BJ (cell line): Measurements from ENCODE around the gene PRR16. TPM values are rescaled to one million over a fixed set of nuclear protein-coding genes. Genes with fewer than 3 reads are reported as not detected.
A peak's percentile ranks its signal among the peaks of the same experiment; 100 is the strongest.

Experiments used
- CTCF ChIA-PET: fragments of 350-600 bp; formaldehyde crosslinking; extraction: SDS; loops from one replicate; lab custom pipeline; 2021; ENCODE audit warnings: antibody characterized with exemption, inconsistent platforms; lab: Yijun Ruan, JAX
- POLR2A ChIA-PET: fragments of 300-600 bp; sonication (Branson Sonifier 250); formaldehyde crosslinking; extraction: SDS; loops from one replicate; lab custom pipeline; 2021; ENCODE audit warnings: antibody characterized with exemption; lab: Charles Lee
- DNase-seq: peaks from one replicate; pipeline ENCODE4 v3.0.0-alpha.2; 2011; ENCODE audit warnings: low read depth
- H3K27me3 ChIP-seq: 2 replicates; pipeline ENCODE4 v1.6.0; 2011; ENCODE audit warnings: low read length; ENCODE audit not compliant: control insufficient read depth, insufficient read depth
- H3K36me3 ChIP-seq: 2 replicates; pipeline ENCODE4 v1.5.1; 2011; ENCODE audit warnings: low read length; ENCODE audit not compliant: control insufficient read depth, insufficient read depth
- H3K4me3 ChIP-seq: 2 replicates; pipeline ENCODE4 v1.5.1; 2011; ENCODE audit warnings: low read depth, mild to moderate bottlenecking, control low read depth, low read length
- polyA plus RNA-seq: library from polyadenylated mRNA; depleted of rRNA; stranded (reverse); fragments of >200 nt; gene quantifications from 2 replicates; pipeline ENCODE4 v1.2.3, GENCODE V29; 2011
- TF ChIP-seq, protein P1 (sequence below): IDR thresholded peaks from 2 replicates; pipeline ENCODE4 v1.5.1; 2011; ENCODE audit warnings: low read depth, mild to moderate bottlenecking, control low read depth, inconsistent platforms, low read length, moderate library complexity; ENCODE audit not compliant: insufficient read depth

The PRR16 gene
- polyA plus RNA-seq, 1 experiment, result 48.7 TPM

DNA sequence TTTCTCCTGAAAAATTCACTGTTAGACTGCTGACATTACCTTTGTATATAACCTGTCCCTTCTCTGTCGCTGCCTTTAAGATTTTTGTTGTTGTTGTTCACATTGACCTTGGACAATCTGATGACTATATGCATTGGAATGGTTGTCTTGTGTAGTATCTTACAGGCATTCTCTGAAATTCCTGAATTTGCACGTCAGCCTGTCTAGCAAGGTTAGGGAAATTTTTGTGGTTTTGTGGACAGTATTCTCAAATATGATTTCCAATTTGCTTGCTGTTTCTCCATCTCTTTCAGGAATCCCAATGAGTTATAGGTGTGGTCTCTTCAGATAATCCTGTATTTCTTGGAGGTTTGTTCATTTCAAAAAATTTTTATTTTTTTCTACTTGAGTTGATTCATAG, 140.8 kb downstream of the PRR16 start:
- DNase-seq, result peak; percentile 87
- H3K4me3 ChIP-seq, result no peak overlapping the region
- H3K27me3 ChIP-seq, result no peaks in the 10 kb centered on the region
- CTCF ChIA-PET, result interaction anchor here (0.7 kb wide), 1 partner anchor 67 kb away, joined by 3 read pairs; no protein-coding TSS in a partner anchor
- TF ChIP-seq, protein P1, sequence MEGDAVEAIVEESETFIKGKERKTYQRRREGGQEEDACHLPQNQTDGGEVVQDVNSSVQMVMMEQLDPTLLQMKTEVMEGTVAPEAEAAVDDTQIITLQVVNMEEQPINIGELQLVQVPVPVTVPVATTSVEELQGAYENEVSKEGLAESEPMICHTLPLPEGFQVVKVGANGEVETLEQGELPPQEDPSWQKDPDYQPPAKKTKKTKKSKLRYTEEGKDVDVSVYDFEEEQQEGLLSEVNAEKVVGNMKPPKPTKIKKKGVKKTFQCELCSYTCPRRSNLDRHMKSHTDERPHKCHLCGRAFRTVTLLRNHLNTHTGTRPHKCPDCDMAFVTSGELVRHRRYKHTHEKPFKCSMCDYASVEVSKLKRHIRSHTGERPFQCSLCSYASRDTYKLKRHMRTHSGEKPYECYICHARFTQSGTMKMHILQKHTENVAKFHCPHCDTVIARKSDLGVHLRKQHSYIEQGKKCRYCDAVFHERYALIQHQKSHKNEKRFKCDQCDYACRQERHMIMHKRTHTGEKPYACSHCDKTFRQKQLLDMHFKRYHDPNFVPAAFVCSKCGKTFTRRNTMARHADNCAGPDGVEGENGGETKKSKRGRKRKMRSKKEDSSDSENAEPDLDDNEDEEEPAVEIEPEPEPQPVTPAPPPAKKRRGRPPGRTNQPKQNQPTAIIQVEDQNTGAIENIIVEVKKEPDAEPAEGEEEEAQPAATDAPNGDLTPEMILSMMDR, result no peak
- H3K36me3 ChIP-seq, result no peaks in the 10 kb centered on the region
- POLR2A ChIA-PET, result interaction anchor here (0.6 to 0.7 kb wide), 2 partner anchors 34 to 309 kb away, joined by 3 to 4 read pairs; no protein-coding TSS in a partner anchor

DNA sequence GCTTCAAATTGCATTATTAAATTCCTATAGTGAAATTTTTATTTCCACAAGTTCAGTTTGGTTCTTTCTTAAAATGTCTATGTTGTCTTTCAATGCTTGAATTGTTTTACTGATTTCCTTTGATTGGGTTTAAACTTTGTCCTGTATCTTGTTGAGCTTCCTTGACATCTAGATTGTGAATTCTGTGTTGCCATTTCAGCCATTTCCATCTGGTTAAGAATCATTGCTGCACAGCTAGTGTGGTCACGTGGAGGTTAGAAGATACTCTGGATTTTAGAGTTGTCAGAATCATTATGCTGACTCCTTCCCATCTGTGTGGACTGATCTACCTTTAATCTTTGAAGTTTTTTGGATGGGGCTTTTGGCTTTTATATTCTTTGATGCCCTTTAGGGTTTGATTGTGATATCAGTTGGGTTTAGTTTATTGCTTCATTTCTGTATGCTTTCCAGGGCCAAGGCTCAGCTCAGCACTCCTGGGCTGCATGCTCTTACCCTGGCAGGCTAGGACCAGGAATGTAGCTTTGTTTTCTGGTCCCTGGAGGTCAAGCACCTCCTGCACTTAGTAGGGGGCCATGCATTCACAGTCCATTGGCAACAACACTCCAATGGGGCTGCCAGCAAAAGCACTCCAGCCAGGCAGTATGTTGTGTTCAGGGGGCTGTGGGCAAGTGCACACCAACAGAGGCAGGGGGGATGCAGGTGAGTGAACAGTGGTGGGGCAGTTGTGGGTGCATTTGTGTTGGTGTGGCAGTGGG, 141.4 kb downstream of the PRR16 start:
- ChIA-PET POLR2A (interaction anchor here (0.6 kb wide), 1 partner anchor 309 kb away, joined by 4 read pairs; no protein-coding TSS in a partner anchor), CTCF (no interaction called here)
- no peak for DNase-seq
- TF ChIP-seq, protein P1, result no peak
- Histone ChIP-seq H3K27me3 (no peaks in the 10 kb centered on the region), H3K36me3 (no peaks in the 10 kb centered on the region), H3K4me3 (no peak overlapping the region)

DNA sequence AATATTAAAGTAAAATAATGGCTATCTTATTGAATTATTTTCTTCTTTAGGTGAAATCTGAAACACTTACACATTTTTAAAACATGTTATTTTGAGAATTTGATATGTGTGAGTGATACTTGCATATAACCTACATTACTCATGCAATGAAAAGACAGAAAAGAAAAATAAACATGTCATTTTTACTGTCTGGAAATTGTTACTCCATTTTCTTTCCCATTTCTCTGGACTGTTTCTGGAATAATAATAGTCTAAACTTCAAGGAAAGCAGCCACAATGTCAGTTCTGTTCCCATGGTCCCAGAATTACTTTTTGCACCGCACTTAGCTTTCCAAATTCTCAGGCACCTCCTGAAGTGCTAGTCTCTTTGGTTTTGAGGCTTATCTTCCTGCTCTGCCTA, 145.5 kb downstream of the PRR16 start:
- CTCF ChIA-PET, result no interaction called here
- Histone ChIP-seq H3K27me3 (no peaks in the 10 kb centered on the region), H3K36me3 (no peaks in the 10 kb centered on the region), H3K4me3 (no peak overlapping the region)
- POLR2A ChIA-PET, result no interaction called here
- TF ChIP-seq, protein P1, result no peak
- no peak for DNase-seq

DNA sequence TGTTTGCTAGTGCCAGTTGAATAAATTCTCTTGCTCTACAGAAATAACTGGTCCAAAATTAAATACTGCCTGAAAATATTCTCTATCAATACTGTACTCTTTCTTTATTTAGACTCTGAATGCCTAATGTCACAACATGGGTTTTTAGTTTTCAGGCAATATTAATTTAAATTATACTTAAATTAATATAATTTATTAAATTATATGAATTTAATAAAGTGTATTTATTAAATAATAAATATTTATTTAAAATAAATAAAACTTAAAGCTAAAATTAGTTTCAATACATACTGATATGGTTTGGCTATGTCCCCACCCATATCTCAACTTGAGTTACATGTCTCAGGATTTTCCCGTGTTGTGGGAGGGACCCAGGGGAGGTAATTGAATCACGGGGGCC, 146.0 kb downstream of the PRR16 start:
- DNase-seq, result no peak
- CTCF ChIA-PET, result no interaction called here
- H3K27me3 ChIP-seq, result no peaks in the 10 kb centered on the region
- POLR2A ChIA-PET, result no interaction called here
- TF ChIP-seq, protein P1, result no peak
- H3K4me3 ChIP-seq, result no peak overlapping the region
- no peaks in the 10 kb centered on the region for H3K36me3 ChIP-seq

DNA sequence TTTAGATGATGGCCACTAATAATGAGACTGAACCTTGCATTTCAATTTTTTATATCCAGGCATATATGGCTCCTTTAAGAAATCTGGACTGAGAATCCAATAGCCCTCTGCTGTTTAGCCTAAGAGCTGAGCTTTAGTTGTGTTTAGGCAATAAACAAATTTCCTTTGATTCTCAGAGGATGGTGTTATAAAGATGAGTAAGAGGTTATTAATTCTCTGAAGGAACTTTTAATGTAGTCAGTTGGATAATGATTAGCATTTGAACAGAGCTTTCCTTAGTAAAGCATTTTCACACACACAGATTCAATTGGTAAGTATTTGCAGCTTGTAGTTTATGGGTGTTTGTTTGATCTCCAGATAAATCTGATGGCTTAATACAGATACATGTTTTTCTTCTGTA, 149.6 kb downstream of the PRR16 start:
- ChIA-PET POLR2A (no interaction called here), CTCF (no interaction called here)
- no peaks in the 10 kb centered on the region for H3K36me3 ChIP-seq
- no peaks in the 10 kb centered on the region for H3K27me3 ChIP-seq
- DNase-seq, result no peak
- no peak overlapping the region for H3K4me3 ChIP-seq
- TF ChIP-seq, protein P1, result 0 out of 2 replicates have a peak, but pooled peaks have one; percentile 2
